ENCODE data around the gene LONP2. TPM values are rescaled to one million over a fixed set of nuclear protein-coding genes. Genes with fewer than 3 reads are reported as not detected.

The LONP2 gene
- total RNA-seq, 2 donors from 2014 or later, result 67.1 to 68.2 TPM

- ATAC-seq, result no peak
- peaks cover 16% of the 10 kb centered on the region for H3K4me1 Mint-ChIP-seq
- H3K9me3 ChIP-seq (ENCODE audit: control insufficient read depth, low read length, poor library complexity, severe bottlenecking), result no peaks in the 10 kb centered on the region
- no peak for DNase-seq
- no peak overlapping the region for H3K27ac Mint-ChIP-seq
- H3K27me3 Mint-ChIP-seq, result no peaks in the 10 kb centered on the region
- peaks cover 2% of the 10 kb centered on the region for H3K36me3 Mint-ChIP-seq (ENCODE audit: low read depth)
- no peak overlapping the region for H3K4me3 Mint-ChIP-seq
These were observed 72.9 kb downstream of the LONP2 start for GRCh38 chr16:48317026-48317425.

- Mint-ChIP-seq H3K4me3 (peak overlapping the region; percentile 68), H3K27me3 (no peaks in the 10 kb centered on the region), H3K27ac (peak overlapping the region; percentile 16), H3K4me1 (peaks cover 16% of the 10 kb centered on the region), H3K36me3 (ENCODE audit: low read depth) (no peaks in the 10 kb centered on the region)
- DNase-seq, result no peak
- no peaks in the 10 kb centered on the region for H3K9me3 ChIP-seq (ENCODE audit: control insufficient read depth, low read length, poor library complexity, severe bottlenecking)
- ATAC-seq, result peak; percentile 27
These were observed 73.7 kb downstream of the LONP2 start for GRCh38 chr16:48317614-48318315.

GRCh38 chr16:48318630-48319029 lies 74.5 kb downstream of the LONP2 start:
- peak overlapping the region; percentile 66 for H3K4me3 Mint-ChIP-seq
- no peaks in the 10 kb centered on the region for H3K9me3 ChIP-seq (ENCODE audit: control insufficient read depth, low read length, poor library complexity, severe bottlenecking)
- peak overlapping the region; percentile 29 for H3K27ac Mint-ChIP-seq
- no peak for DNase-seq
- no peaks in the 10 kb centered on the region for H3K27me3 Mint-ChIP-seq
- H3K4me1 Mint-ChIP-seq, result peaks cover 16% of the 10 kb centered on the region
- no peaks in the 10 kb centered on the region for H3K36me3 Mint-ChIP-seq (ENCODE audit: low read depth)
- ATAC-seq, result peak; percentile 91

GRCh38 chr16:48321317-48322036 lies 77.4 kb downstream of the LONP2 start:
- peaks cover 4% of the 10 kb centered on the region for H3K36me3 Mint-ChIP-seq (ENCODE audit: low read depth)

GRCh38 chr16:48323783-48324775 lies 80.0 kb downstream of the LONP2 start:
- no peaks in the 10 kb centered on the region for H3K9me3 ChIP-seq (ENCODE audit: control insufficient read depth, low read length, poor library complexity, severe bottlenecking)
- no peak overlapping the region for H3K4me3 Mint-ChIP-seq
- H3K4me1 Mint-ChIP-seq, result peaks cover 6% of the 10 kb centered on the region
- H3K27ac Mint-ChIP-seq, result no peak overlapping the region
- no peak for ATAC-seq
- no peaks in the 10 kb centered on the region for H3K27me3 Mint-ChIP-seq
- DNase-seq, result no peak
- H3K36me3 Mint-ChIP-seq (ENCODE audit: low read depth), result peaks cover 4% of the 10 kb centered on the region

More at GRCh38 chr16:48321317-48322036, 77.4 kb downstream of the LONP2 start:
- Mint-ChIP-seq H3K4me1 (peaks cover 19% of the 10 kb centered on the region), H3K4me3 (no peak overlapping the region), H3K27ac (no peak overlapping the region), H3K27me3 (no peaks in the 10 kb centered on the region)
- DNase-seq (no peak), ATAC-seq (no peak)
- no peaks in the 10 kb centered on the region for H3K9me3 ChIP-seq (ENCODE audit: control insufficient read depth, low read length, poor library complexity, severe bottlenecking)

- DNase-seq, result no peak
- Mint-ChIP-seq H3K27me3 (no peaks in the 10 kb centered on the region), H3K4me1 (peaks cover 10% of the 10 kb centered on the region), H3K27ac (peak overlapping the region; percentile 16), H3K36me3 (ENCODE audit: low read depth) (peaks cover 4% of the 10 kb centered on the region), H3K4me3 (no peak overlapping the region)
- no peaks in the 10 kb centered on the region for H3K9me3 ChIP-seq (ENCODE audit: control insufficient read depth, low read length, poor library complexity, severe bottlenecking)
- no peak for ATAC-seq
These were observed 82.8 kb downstream of the LONP2 start for GRCh38 chr16:48326915-48327314.

GRCh38 chr16:48329138-48329537 lies 85.0 kb downstream of the LONP2 start:
- Mint-ChIP-seq H3K4me3 (no peak overlapping the region), H3K36me3 (ENCODE audit: low read depth) (peaks cover 6% of the 10 kb centered on the region), H3K27ac (no peak overlapping the region), H3K4me1 (peaks cover 11% of the 10 kb centered on the region), H3K27me3 (no peaks in the 10 kb centered on the region)
- DNase-seq, result no peak
- H3K9me3 ChIP-seq (ENCODE audit: control insufficient read depth, low read length, poor library complexity, severe bottlenecking), result no peaks in the 10 kb centered on the region
- no peak for ATAC-seq

GRCh38 chr16:48330189-48330840 lies 86.2 kb downstream of the LONP2 start:
- H3K9me3 ChIP-seq (ENCODE audit: control insufficient read depth, low read length, poor library complexity, severe bottlenecking), result no peaks in the 10 kb centered on the region
- Mint-ChIP-seq H3K27ac (no peak overlapping the region), H3K4me3 (no peak overlapping the region), H3K27me3 (no peaks in the 10 kb centered on the region), H3K4me1 (peaks cover 10% of the 10 kb centered on the region), H3K36me3 (ENCODE audit: low read depth) (peaks cover 3% of the 10 kb centered on the region)
- ATAC-seq (no peak), DNase-seq (no peak)

GRCh38 chr16:48330841-48331192 lies 86.7 kb downstream of the LONP2 start:
- Mint-ChIP-seq H3K36me3 (ENCODE audit: low read depth) (peaks cover 2% of the 10 kb centered on the region), H3K27me3 (no peaks in the 10 kb centered on the region), H3K27ac (no peak overlapping the region), H3K4me1 (peaks cover 10% of the 10 kb centered on the region), H3K4me3 (no peak overlapping the region)
- DNase-seq, result no peak
- H3K9me3 ChIP-seq (ENCODE audit: control insufficient read depth, low read length, poor library complexity, severe bottlenecking), result no peaks in the 10 kb centered on the region
- ATAC-seq, result no peak

GRCh38 chr16:48332978-48333377 lies 88.9 kb downstream of the LONP2 start:
- DNase-seq (no peak), ATAC-seq (no peak)
- no peak overlapping the region for H3K4me3 Mint-ChIP-seq
- no peaks in the 10 kb centered on the region for H3K27me3 Mint-ChIP-seq
- no peaks in the 10 kb centered on the region for H3K9me3 ChIP-seq (ENCODE audit: control insufficient read depth, low read length, poor library complexity, severe bottlenecking)
- no peak overlapping the region for H3K27ac Mint-ChIP-seq
- peaks cover 12% of the 10 kb centered on the region for H3K4me1 Mint-ChIP-seq
- H3K36me3 Mint-ChIP-seq (ENCODE audit: low read depth), result peaks cover 6% of the 10 kb centered on the region

- Mint-ChIP-seq H3K4me3 (no peak overlapping the region), H3K4me1 (peaks cover 20% of the 10 kb centered on the region), H3K36me3 (ENCODE audit: low read depth) (peaks cover 12% of the 10 kb centered on the region), H3K27me3 (no peaks in the 10 kb centered on the region), H3K27ac (peak overlapping the region; percentile 24)
- ATAC-seq (no peak), DNase-seq (no peak)
- no peaks in the 10 kb centered on the region for H3K9me3 ChIP-seq (ENCODE audit: control insufficient read depth, low read length, poor library complexity, severe bottlenecking)
These were observed 90.2 kb downstream of the LONP2 start for GRCh38 chr16:48334325-48334724.

GRCh38 chr16:48335961-48336360 lies 91.9 kb downstream of the LONP2 start:
- DNase-seq, result no peak
- no peaks in the 10 kb centered on the region for H3K9me3 ChIP-seq (ENCODE audit: control insufficient read depth, low read length, poor library complexity, severe bottlenecking)
- Mint-ChIP-seq H3K27me3 (no peaks in the 10 kb centered on the region), H3K36me3 (ENCODE audit: low read depth) (peaks cover 18% of the 10 kb centered on the region), H3K27ac (peak overlapping the region; percentile 59), H3K4me1 (peaks cover 23% of the 10 kb centered on the region), H3K4me3 (no peak overlapping the region)
- ATAC-seq, result no peak
